ENCODE measurements around the gene RAP1GAP2. TPM values are rescaled to one million over a fixed set of nuclear protein-coding genes. Genes with fewer than 3 reads are reported as not detected.
"Not testable (repeated sequence)": the region's sequence is repeated elsewhere in the genome, so short reads cannot be mapped to it uniquely, and the experiment has no call there.

RAP1GAP2 gene
- total RNA-seq, 1 donor from 2014 or later: 29.3 TPM

DNA sequence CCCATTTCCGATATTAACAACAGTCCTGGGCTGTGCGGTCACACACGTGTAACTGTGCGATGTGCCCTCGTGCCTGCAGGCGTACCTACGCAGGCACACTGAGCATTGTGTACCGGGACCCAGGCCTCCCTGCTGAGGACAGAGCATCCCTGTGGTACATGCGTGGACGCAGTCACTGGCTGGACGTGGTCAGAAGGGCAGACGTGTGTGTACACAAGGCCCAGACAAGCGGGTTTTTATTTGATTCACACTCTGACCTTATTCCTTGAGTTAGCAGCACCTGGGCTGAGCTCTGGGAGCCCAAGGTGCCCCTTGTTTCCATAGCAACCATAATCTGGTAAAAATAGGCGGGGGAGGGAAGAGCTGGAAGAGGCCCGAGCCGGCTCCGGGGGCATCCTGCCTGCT is 19.5 kb downstream of the RAP1GAP2 start:
- no peak for DNase-seq

DNA sequence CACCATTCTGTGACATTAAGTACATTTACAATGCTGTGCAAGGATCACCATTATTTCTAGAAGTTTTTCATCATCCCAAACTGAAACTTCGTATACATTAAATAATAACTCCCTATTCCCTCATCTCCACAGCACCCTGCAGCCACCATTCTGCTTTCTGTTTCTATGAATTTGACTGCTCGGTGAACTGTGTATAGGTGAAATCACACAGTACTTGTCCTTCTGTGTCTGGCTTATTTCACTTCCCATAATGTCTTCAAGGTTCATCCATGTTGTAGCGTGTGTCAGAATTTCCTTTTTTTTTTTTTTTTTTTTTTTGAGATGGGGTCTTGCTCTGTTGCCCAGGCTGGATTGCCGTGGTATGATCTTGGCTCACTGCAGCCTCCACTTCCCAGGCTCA is 20.4 kb downstream of the RAP1GAP2 start:
- DNase-seq: no peak

DNA sequence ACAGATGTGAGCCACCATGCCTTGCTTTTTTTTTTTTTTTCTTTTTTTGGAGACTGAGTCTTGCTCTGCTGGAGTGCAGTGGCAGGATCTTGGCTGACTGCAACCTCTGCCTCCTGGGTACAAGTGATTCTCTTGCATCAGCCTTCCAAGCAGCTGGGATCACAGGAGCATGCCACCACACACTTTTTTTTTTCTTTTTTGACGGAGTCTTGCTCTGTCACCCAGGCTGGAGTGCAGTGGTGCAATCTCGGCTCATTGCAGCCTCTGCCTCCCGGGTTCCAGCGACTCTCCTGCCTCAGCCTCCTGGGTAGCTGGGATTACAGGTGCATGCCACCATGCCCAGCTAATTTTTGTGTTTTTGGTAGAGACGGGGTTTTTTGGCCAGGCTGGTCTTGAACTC is 23.1 kb downstream of the RAP1GAP2 start:
- DNase-seq: not testable (repeated sequence)

DNA sequence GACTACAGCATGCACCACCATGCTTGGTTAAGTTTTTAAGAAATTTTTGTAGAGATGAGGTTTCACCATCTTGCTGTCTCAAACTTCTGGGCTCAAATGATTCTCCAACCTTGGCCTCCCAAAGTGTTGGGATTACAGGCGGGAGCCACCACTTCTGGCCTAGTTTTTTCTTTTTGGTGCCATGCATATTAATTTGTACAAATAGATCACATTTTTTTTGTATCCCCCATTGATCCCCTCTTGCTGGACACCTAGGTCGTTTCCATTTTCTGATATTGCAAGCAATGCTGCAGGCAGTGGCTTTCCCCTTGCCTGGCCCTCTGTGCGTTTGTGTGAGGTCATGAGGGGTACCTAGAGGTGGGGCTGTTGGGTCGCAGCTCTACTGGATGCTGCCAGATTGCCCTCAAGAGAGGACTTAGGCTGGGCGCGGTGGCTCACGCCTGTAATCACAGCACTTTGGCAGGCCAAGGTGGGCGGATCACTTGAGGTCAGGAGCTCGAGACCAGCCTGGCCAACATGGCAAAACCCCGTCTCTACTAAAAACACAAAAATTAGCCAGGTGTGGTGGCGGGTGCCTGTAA is 23.8 kb downstream of the RAP1GAP2 start:
- DNase-seq: no peak

DNA sequence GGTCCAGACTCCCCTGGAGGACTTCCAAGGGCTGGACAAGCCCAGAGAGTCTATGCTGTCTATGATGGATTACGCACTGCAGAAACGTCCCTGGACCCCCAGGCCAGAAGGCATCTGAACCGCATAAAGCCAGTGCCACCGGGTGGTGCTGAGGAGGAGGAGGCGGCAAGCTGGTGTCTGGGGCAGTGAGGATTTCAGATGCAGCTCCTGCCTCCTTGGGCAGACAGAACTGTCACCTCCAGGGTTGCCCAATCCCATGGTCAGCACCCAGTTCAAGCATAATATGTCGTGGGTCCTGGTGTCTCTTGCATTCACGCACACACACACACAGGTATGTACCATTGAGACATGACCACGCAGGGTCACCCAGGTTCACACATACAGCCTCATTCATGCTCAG is 25.6 kb downstream of the RAP1GAP2 start:
- no peak for DNase-seq

DNA sequence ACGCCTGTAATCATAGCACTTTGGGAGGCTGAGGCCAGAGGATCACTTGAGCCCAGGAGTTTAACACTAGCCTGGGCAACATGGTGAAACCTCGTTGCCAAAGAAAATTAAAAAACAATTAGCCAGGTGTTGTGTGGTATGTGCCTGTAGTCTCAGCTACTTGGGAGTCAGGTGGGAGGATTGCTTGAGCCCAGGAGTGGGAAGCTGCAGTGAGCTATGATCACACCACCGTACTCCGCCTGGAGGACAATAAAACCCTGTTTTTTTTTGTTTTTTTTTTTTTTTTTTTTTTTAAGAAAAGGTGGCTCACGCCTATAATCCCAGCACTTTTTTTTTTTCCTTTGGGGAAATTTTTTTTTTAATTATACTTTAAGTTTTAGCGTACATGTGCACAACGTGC is 26.1 kb downstream of the RAP1GAP2 start:
- DNase-seq: no peak

DNA sequence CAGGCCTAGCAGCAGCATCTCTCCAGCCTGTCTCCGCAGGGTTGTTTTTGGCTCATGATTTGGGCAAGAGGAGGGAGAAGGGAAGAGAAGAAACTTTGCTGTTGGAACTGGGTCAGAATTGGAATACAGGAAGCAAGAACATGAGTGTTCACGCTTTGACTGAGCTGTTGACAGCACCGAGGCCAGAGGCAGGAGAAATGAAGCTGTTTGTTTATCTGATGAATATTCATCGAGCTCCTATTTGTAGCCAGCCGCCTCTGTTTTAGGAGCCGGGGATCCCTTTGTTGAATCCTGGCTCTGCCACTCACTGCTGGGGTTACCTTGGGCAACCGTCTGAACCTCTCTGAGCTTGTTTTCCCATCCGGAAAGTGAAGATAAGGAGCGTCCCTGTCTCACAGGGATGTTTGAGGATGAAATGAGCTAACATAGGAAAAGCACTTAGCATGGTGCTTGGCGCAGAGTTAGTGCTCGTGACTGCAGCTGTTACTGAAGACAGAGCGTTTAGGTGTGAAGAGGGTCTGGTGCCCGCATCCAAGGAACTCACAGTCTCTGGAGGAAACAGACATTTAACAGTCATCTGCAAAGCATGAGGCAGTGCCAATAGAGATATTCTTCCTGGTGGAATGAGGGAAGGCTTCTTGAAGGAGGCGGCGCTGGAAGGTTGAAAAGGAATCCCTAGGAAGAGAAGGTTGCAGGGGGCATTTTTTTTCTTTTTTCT is 29.2 kb downstream of the RAP1GAP2 start:
- DNase-seq: peak; percentile 46

DNA sequence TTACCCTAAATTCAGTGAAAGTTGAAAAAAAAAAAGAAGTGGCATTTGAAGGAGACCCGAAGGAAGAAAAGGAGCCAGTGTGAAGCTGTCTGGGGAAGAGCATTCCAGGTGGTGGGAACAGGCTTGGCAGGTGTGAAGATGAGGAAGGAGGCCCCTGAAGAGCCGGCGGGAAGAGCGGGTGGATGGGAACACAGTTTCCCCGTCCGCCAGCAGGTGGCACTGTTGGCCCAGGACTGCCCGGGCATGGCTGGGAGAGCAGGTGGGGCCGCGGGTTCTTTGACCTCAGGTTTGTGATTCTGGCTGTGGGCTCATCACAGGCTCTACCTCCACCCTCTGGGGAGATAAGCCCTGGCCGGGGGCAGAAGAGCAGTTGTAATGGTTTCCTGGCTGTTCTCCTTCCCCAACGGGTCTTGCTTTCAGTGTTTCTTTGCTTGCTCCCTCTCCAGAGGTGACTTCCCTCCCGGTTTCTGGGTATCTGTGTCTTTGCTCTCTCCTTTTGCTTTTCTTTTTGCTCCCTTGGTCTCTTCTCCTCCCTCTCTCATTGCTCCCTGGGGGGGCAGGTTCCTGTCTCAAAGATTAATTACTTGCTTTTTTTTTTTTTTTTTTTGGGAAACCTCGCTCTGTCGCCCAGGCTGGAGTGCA is 32.3 kb downstream of the RAP1GAP2 start:
- DNase-seq: peak; percentile 19

DNA sequence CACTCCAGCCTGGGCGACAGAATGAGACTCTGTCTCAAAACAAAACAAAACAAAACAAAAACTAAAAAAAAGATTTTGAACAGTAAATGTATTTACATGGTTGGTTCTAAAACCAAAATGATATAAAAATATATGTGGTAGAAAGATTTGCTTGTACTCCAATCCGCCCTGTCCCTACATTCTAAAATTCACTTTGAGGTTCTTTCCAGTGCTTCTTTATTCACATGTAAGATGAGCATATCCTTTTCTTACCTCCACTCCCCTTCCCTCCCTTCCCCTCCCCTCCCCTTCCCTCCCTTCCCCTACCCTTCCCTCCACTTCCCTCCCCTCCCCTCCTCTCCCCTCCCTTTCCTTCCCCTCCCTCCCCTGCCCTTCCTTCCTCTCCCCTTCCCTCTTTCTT is 34.4 kb downstream of the RAP1GAP2 start:
- DNase-seq: no peak

DNA sequence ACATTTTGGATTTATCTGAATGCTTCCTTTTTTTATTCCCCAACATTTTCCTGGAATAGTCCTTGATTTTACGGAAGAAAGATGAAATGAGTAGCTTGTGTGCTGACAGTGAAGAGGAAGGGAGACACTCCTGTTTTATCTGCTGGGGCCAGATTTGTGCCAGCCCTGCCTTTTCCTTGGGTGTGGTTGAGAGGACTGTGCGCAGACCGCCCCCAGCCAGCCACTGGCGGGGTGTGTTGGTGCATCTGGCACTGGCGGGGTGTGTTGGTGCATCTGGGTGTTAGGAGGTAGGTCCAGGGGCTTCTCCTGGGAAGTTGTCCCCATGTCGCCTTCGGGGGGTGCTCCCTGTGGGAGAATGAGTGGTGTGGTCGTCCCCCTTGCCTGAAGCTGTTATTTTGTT is 39.5 kb downstream of the RAP1GAP2 start:
- DNase-seq: no peak

DNA sequence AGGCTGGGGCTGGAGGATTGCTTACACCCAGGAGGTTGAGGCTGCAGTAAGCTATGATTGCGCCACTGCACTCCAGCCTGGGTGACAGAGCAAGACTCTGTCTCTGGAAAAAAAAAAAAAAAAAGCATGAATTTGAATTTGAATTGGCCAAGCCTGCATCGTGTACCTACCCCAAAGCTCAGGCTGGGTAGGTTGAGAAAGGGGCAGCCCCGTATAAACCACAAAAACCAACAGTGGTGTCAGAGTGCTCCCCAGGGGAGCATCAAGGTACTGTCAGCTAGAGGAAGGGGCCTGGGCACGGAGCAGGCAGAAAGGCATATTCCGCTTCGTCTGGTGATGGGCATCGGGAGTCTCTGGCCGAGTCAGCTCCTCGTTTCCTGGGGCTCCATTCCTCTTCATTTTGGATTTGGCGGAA is 40.9 kb downstream of the RAP1GAP2 start:
- DNase-seq: no peak

DNA sequence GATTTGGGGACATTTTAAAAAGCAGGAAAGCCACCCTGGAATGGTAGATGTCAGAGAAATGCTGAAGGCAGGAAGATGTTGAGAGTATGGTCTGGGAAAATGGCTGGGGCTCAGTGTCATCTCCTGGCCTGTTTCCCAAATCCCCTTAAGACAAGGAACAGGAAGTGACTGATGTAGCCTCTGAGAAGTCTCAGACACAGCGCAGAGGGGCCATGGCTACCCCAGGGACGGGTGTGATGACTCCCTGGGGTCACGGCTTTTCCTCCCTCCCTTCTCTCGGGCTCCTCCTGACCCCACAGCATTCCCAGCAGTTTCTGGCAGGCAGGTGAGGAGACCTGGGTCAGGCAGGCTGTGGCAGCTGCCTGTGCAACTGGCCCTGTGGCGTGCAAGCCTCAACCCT is 45.4 kb downstream of the RAP1GAP2 start:
- DNase-seq: no peak

DNA sequence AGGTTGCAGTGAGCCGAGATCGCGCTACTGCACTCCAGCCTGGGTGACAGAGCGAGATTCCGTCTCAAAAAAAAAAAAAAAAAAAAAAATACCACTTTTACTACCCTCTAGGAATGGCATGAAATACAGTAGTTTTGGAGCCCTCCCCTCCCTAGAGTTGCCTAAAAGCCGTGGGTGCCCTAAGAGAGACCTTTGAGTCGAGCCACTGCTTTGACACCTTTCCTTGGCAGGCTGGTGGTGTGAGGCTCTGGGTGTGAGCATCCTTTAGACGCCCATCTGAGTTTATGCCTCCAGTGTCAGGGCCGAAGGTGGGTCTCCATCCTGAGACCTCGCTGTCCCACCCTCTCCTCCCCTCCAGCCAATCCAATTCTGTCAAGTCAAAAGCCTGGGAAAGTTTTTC is 46.2 kb downstream of the RAP1GAP2 start:
- no peak for DNase-seq

DNA sequence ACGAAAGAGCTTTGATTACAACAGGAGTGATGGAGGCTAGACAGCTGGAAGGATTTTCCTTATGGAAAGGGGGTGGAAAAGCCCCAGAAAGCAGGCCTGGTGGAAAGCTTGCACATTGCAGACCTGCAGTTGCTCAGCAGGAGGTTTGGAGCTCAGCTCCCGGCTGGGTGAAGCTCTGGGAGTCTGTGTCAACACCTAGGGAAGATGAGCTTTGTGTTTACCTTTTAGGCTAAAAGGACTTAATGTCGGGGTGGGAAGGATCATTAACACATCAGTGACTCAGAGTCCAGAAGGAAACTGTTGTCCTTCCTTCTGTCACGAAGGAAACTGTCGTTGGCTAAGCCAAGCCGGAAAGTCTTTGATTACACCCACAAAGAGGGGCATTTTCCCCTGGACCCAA is 48.2 kb downstream of the RAP1GAP2 start:
- no peak for DNase-seq

DNA sequence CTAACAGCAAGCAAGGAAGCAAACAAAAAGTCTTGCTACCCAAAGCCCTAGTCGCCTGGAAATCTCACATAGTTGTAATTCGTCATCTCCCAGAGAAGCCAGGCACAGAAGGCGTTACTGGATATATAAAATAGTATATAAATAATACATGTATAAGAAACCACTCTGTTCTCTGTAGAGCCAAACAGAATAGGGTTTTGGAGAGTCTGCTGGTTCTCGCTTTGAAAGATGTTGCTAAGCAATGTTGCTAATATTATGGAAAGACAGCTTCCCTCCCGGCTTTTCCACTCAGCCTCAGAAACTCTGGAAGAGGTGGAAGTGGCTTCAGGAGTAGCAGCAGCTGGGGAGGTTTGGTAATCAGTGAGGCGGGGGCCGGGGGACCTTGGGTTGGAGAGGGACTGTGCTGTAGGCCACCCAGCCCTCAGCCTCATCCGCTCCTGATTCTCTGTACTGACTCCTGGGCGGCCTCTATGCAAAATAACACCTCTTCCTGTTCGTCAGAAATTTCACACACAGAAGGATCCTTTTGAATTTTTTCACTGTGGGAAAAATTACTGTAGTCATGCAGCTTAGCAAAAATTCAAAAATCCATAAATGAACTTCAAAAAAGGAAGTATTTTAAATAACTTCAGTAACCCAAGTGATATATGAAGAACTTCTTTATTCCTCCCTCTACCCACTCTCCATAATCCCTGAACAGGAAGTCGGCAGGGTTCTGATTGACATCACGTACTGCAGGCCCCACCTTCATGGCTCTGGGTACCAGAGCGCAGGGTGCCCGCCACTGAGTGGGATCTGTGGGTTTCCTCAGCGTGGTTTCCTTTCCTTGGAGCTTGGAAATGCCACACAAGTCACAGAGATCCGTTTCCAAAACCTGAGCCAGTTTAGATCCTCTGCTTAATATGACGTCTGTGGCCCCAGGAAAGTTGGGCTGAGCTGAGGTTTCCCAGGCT is 51.4 kb downstream of the RAP1GAP2 start:
- DNase-seq: no peak

DNA sequence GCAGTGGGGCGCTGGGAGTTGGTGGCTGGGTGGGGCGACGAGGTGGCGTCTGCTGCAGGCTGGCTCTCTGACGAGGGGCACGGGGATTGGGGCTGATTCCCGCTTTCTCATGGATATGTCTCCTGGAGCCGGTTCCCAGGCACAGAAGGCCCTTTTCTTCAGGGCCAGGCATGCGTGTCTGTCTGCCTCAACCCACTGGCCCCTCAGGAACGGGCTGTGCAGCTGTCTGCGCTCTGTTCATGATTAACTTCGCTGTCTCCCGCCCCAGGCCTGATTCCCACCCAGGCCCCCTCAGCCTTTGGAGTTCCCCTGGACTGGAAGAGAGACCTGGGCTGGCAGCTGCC is 53.1 kb downstream of the RAP1GAP2 start:
- DNase-seq: no peak

DNA sequence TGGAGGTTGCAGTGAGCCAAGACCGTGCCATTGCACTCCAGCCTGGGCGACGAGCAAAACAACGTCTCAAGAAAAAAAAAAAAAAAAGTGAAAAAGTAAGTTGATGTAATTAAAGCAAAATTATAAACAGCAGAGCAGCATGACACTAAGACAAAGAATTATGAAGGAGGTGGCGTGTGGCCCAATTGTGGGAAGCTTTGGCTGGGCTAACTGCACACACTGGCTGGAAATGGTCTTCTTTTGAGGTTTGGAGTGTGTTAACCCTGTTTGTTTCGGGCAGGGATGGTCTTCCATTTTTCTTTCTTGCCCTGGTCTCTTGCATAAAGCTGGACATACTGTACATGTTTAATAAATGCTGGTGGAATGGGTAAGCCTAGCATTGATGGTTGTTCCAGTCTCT is 54.8 kb downstream of the RAP1GAP2 start:
- no peak for DNase-seq

DNA sequence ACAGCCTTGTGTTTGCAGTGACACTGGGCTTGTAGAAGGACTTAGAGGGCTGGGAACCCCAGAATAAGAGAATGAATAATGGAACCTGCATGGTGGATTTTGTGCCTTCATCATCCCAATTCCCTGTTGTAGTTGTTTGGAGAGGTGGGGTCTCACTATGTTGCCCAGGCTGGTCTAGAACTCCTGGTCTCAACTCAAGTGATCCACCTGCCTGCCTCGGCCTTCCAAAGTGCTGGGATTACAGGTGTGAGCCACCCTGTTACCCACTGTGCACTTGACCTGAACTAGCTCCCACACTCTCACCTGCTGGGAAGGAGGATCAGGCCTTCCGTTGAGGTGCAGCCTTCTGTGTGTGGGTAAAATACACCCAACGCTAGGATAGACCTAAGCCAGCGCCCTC is 55.4 kb downstream of the RAP1GAP2 start:
- DNase-seq: no peak

DNA sequence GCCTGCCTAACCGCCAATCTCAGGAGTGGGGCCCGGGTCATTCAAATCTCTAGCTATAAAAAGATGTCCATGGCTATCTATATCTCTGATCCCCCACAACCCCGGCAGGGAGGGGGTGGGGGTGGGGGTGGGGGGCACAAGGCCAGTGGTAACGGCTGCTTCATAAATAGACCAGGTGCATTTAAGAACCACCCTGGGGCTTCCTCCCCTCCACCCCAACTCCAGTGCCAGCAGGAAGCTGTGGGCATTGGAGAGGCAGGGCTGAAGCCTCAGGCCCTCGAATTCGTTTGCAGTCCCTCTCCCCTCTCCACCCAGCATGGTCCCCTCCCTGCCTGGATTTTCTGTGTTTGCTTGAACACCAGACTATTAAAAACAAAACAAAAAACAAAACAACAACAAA is 56.0 kb downstream of the RAP1GAP2 start:
- DNase-seq: no peak

DNA sequence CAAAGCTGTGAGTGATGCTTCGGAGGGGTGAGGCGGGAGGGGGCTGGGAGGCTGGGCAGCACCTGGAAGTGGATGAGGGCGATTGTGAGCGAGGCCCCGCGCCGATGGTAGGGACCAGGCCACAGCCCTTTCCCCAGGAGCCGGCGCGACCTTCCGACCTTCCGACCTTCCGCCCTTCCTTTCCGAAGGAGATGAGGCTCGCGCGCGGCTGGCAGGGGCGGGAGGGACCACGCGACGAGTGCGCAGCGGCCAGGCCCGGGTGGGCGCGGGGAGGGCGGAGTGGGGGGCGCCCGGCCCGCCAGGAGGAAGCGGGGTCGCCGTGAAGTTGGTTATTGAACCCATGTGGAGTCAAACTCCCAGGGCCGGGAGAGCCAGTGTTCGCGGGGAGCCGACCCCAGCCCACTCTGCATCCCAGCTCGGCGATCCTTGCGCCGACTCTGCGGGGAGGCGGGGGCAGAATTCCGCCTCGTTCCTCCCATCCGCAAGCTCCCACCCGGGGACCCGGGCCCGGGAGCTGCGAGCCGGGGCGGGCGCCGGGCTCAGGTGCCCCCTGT is 56.6 kb downstream of the RAP1GAP2 start:
- no peak for DNase-seq

DNA sequence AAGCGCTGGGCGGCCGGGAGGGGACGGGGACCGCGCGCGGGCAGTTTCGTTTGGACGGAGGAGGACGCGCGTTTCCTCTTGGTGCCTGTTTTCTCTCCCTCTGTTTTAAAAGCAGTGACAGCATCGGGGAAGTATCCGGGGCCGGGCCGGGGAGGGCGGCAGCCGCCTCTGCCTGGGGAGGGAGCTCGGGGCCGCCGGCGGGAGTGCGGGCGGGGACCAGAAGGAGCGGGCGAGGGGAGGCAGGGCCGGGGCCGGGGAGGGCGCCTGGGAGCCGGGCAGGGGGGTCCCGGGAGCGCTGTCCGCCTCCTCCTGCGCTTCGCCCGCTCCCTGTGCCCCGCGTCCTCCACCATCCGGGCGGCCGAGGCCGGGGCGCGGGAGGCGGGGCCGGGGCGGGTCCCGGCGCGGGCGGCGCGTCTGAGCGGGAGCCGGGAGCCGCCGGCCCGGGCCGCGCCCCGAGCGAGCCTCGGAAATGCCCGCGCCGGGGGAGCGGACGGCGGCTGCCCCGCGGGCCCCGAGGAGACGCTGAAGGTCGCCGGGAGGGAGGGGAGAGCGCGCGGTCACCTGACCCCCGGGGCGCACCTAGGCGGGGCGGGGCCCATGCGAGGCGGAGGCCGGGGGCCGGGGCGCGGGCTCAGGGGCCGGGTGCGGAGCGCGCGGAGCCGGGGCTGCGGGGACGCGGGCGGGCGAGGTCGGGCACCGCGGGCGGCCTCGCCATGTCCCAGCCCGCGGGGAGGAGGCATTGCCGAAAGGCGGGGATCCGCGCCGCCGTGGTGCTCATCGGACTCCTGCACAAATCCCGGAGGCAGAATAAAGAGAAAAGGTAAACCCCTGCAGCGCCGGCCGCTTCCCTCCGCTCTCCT is 57.3 kb downstream of the RAP1GAP2 start:
- no peak for DNase-seq
